Activated CD8-positive, alpha-beta memory T cell treated with anti-CD3 and anti-CD28 coated beads, Interleukin-2, amount 10 ng/mL, durations not matched to agents 7 days and 5 days (primary cell): ENCODE measurements around the gene CHI3L2. TPM values are rescaled to one million over a fixed set of nuclear protein-coding genes. Genes with fewer than 3 reads are reported as not detected.

Source experiments
- ATAC-seq: fragments of 150-1000 bp; cut with Tn5 transposase; one replicate; pipeline ENCODE4 v1.10.0; 2021; ENCODE audit warnings: moderate library complexity
- CTCF ChIA-PET: fragments of 350-600 bp; sonication (Branson Sonifier 250); formaldehyde crosslinking; loops from one replicate; lab custom pipeline; 2021; ENCODE audit warnings: antibody characterized with exemption; lab: Charles Lee
- DNase-seq: peaks from one replicate; pipeline ENCODE4 v3.0.0-alpha.2; 2020
- H3K27ac Mint-ChIP-seq: one replicate; pipeline ENCODE4 v1.8.0; 2021; ENCODE audit warnings: mild to moderate bottlenecking, mixed read lengths
- H3K27me3 Mint-ChIP-seq: one replicate; pipeline ENCODE4 v1.8.0; 2021; ENCODE audit warnings: mixed read lengths
- H3K36me3 Mint-ChIP-seq: one replicate; pipeline ENCODE4 v1.8.0; 2021; ENCODE audit warnings: mild to moderate bottlenecking, mixed read lengths
- H3K4me1 Mint-ChIP-seq: one replicate; pipeline ENCODE4 v1.8.0; 2021; ENCODE audit warnings: mixed read lengths
- H3K4me3 Mint-ChIP-seq: one replicate; pipeline ENCODE4 v1.8.0; 2021; ENCODE audit warnings: mild to moderate bottlenecking, moderate library complexity, mixed read lengths
- H3K9me3 Mint-ChIP-seq: one replicate; pipeline ENCODE4 v1.8.0; 2022; ENCODE audit warnings: low read depth, mixed read lengths
- total RNA-seq, 2 experiments: library from RNA; stranded (reverse); gene quantifications; one replicate each; pipeline ENCODE4 v1.2.3, GENCODE V29; 2021

CHI3L2 gene
- total RNA-seq, 2 experiments from 2014 or later = 6.7 to 13.0 TPM

GRCh38 chr1:111196213-111196612, 31.3 kb upstream of the CHI3L2 start:
- Mint-ChIP-seq H3K36me3 (peaks cover 91% of the 10 kb centered on the region), H3K4me3 (peak overlapping the region; percentile 97), H3K27ac (peak overlapping the region; percentile 97), H3K27me3 (no peaks in the 10 kb centered on the region), H3K4me1 (peaks cover 77% of the 10 kb centered on the region), H3K9me3 (no peaks in the 10 kb centered on the region)
- no peak for ATAC-seq
- no peak for DNase-seq
- CTCF ChIA-PET = interaction anchor here (0.9 to 15.0 kb wide), 6 partner anchors 9 to 138 kb away, joined by 3 to 392 read pairs (median 5); partner anchors contain the start of gene CHI3L2

DNA sequence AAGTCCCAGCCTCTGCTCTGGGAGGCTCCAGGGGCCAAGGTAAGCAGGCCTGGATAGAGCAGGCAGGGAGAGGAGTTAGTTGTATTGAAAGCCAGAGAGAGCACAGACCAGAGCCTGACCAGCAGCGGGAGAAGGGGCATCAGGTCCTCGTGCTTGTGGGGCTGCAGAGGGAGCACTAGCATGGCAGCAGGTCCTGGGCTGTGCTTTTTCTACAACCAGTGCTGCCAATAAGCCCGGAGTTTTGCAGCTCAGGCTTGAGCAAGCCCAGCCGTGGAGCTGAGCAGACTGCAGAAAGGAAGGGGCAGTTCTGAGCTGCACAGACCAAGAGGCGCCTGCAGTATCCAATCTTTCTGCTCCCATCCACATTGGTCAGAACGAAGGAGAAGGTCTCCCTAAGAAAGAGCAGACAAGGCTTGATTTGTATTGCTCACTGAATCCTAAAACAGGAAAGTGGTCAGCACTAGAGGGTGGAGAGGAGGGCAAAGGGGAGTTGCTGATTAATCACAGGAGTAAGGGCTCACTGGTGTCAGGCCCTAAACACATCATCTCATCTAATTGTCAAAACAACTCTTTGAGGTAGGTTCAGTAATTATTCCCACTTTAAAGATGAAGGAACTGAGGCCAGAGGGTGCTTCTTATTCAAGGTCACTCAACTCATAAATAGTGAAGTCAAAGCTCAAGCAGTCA, 29.8 kb upstream of the CHI3L2 start:
- Mint-ChIP-seq H3K27me3 (no peaks in the 10 kb centered on the region), H3K27ac (peak overlapping the region; percentile 97), H3K4me3 (peak overlapping the region; percentile 97), H3K9me3 (no peaks in the 10 kb centered on the region), H3K36me3 (peaks cover 76% of the 10 kb centered on the region), H3K4me1 (peaks cover 78% of the 10 kb centered on the region)
- ATAC-seq (peak; percentile 40), DNase-seq (peak; percentile 79)
- CTCF ChIA-PET = interaction anchor here (1.1 to 15.0 kb wide), 4 partner anchors 14 to 136 kb away, joined by 3 to 392 read pairs (median 8); partner anchors contain the start of genes CEPT1, CHI3L2 and DRAM2

DNA sequence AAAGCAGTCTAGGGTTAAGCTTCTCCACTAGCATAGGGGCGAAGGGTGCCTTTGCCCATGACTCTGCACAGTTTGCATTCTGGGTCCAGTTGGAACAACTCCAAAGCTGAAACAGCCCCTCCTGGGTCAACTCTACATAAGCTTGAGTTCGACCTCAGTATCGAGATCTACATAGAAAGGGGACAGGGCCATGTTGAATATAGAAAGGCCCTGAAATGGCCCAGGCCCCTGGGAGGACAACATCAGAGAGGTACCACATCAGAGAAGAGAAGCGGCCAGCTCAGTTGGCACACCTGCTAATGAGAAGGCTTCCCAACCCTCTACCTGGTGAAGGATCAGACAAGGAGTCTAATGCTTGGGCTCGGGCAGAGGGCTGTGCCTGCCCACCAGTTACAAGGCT, 28.7 kb upstream of the CHI3L2 start:
- H3K27me3 Mint-ChIP-seq = no peaks in the 10 kb centered on the region
- ATAC-seq (no peak), DNase-seq (no peak)
- H3K9me3 Mint-ChIP-seq = no peaks in the 10 kb centered on the region
- peaks cover 75% of the 10 kb centered on the region for H3K4me1 Mint-ChIP-seq
- peak overlapping the region; percentile 97 for H3K4me3 Mint-ChIP-seq
- CTCF ChIA-PET = interaction anchor here (1.0 to 15.0 kb wide), 7 partner anchors 11 to 59 kb away, joined by 3 to 392 read pairs (median 4); partner anchors contain the start of genes CEPT1, CHI3L2 and DRAM2
- H3K27ac Mint-ChIP-seq = peak overlapping the region; percentile 97
- peaks cover 68% of the 10 kb centered on the region for H3K36me3 Mint-ChIP-seq

DNA sequence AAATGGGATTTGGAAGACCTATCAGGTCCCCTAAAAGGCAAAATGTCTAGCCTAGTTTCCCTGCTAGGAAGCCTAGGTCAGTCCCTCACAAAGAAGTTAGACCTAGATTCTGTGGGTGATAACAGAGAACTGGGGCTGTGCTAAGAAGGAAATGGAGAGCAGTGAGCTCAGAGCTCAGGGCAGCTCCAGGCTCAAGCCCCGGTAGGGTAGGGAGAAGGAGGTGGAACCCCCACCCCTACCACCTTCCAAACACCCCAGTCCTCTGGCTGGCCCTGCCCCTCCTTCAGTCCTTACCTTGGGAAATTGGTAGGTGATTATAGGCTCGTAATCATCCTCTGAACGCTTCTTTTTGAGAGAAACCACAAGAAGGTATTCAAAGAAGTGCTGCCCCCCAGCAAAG, 28.2 kb upstream of the CHI3L2 start:
- H3K36me3 Mint-ChIP-seq = peaks cover 63% of the 10 kb centered on the region
- peak; percentile 53 for DNase-seq
- H3K4me1 Mint-ChIP-seq = peaks cover 70% of the 10 kb centered on the region
- H3K9me3 Mint-ChIP-seq = no peaks in the 10 kb centered on the region
- CTCF ChIA-PET = interaction anchor here (1.0 to 15.0 kb wide), 6 partner anchors 10 to 182 kb away, joined by 3 to 392 read pairs (median 4); partner anchors contain the start of genes CEPT1, CHI3L2 and DRAM2
- H3K27me3 Mint-ChIP-seq = no peaks in the 10 kb centered on the region
- peak overlapping the region; percentile 97 for H3K27ac Mint-ChIP-seq
- H3K4me3 Mint-ChIP-seq = peak overlapping the region; percentile 97
- ATAC-seq = peak; percentile 9

GRCh38 chr1:111199881-111200801, 27.4 kb upstream of the CHI3L2 start, which contains the start of gene DENND2D:
Gene DENND2D, minus strand, starts transcription at chr1:111200646. Its CDS starts 187 bp downstream, at chr1:111200459.
- Mint-ChIP-seq H3K4me3 (peak within 1 kb of the TSS; percentile 97), H3K27me3 (no peaks in the 10 kb centered on the region), H3K27ac (peak within 1 kb of the TSS; percentile 97), H3K4me1 (peaks cover 69% of the 10 kb centered on the region), H3K36me3 (peaks cover 55% of the 10 kb centered on the region), H3K9me3 (no peaks in the 10 kb centered on the region)
- DNase-seq (peak; percentile 86), ATAC-seq (peak; percentile 47)
- CTCF ChIA-PET = interaction anchor here (0.8 to 15.0 kb wide), 7 partner anchors 10 to 308 kb away, joined by 3 to 392 read pairs (median 3); partner anchors contain the start of genes CEPT1, CHI3L2 and DRAM2

GRCh38 chr1:111200802-111201161, 26.7 kb upstream of the CHI3L2 start:
- Mint-ChIP-seq H3K36me3 (peaks cover 48% of the 10 kb centered on the region), H3K27me3 (no peaks in the 10 kb centered on the region), H3K4me3 (peak overlapping the region; percentile 97), H3K27ac (peak overlapping the region; percentile 97), H3K4me1 (peaks cover 68% of the 10 kb centered on the region), H3K9me3 (no peaks in the 10 kb centered on the region)
- no peak for ATAC-seq
- DNase-seq = no peak
- CTCF ChIA-PET = interaction anchor here (0.8 to 15.0 kb wide), 4 partner anchors 21 to 307 kb away, joined by 3 to 392 read pairs (median 4); partner anchors contain the start of genes CEPT1, CHI3L2 and DRAM2

GRCh38 chr1:111201275-111202090, 26.0 kb upstream of the CHI3L2 start:
- Mint-ChIP-seq H3K9me3 (no peaks in the 10 kb centered on the region), H3K27ac (peak overlapping the region; percentile 97), H3K4me1 (peaks cover 66% of the 10 kb centered on the region), H3K36me3 (peaks cover 41% of the 10 kb centered on the region), H3K4me3 (peak overlapping the region; percentile 97), H3K27me3 (no peaks in the 10 kb centered on the region)
- ATAC-seq (no peak), DNase-seq (no peak)
- CTCF ChIA-PET = interaction anchor here (0.8 to 15.0 kb wide), 5 partner anchors 21 to 307 kb away, joined by 3 to 392 read pairs (median 3); partner anchors contain the start of genes CEPT1, CHI3L2 and DRAM2

DNA sequence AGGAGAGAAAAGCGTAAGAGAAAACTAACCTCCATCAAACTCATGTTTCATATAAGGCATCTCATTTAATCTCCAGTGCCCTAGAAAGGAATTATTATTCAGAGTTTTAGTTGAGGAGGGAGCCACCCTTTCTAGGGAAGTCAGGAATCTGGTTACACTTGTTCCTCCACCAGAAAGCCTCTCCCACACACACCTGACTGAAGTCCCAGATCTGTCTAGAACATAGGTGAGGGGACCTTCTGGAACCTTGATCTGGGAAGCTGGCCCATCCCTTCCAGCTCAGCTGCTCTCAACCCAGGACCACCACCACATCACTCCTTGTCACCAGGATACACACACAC, 25.2 kb upstream of the CHI3L2 start:
- peaks cover 61% of the 10 kb centered on the region for H3K4me1 Mint-ChIP-seq
- CTCF ChIA-PET = interaction anchor here (1.1 to 15.0 kb wide), 2 partner anchors 20 to 67 kb away, joined by 3 to 392 read pairs; partner anchors contain the start of gene CHI3L2
- peak overlapping the region; percentile 97 for H3K27ac Mint-ChIP-seq
- no peak for DNase-seq
- H3K9me3 Mint-ChIP-seq = no peaks in the 10 kb centered on the region
- H3K4me3 Mint-ChIP-seq = peak overlapping the region; percentile 97
- ATAC-seq = no peak
- H3K36me3 Mint-ChIP-seq = peaks cover 33% of the 10 kb centered on the region
- no peaks in the 10 kb centered on the region for H3K27me3 Mint-ChIP-seq

GRCh38 chr1:111202707-111203623, 24.5 kb upstream of the CHI3L2 start:
- peak overlapping the region; percentile 97 for H3K27ac Mint-ChIP-seq
- H3K4me3 Mint-ChIP-seq = peak overlapping the region; percentile 97
- H3K9me3 Mint-ChIP-seq = no peaks in the 10 kb centered on the region
- no peaks in the 10 kb centered on the region for H3K27me3 Mint-ChIP-seq
- CTCF ChIA-PET = interaction anchor here (0.6 to 15.0 kb wide), 3 partner anchors 19 to 197 kb away, joined by 3 to 392 read pairs (median 3); partner anchors contain the start of gene CHI3L2
- DNase-seq = no peak
- peaks cover 55% of the 10 kb centered on the region for H3K4me1 Mint-ChIP-seq
- no peak for ATAC-seq
- peaks cover 26% of the 10 kb centered on the region for H3K36me3 Mint-ChIP-seq

DNA sequence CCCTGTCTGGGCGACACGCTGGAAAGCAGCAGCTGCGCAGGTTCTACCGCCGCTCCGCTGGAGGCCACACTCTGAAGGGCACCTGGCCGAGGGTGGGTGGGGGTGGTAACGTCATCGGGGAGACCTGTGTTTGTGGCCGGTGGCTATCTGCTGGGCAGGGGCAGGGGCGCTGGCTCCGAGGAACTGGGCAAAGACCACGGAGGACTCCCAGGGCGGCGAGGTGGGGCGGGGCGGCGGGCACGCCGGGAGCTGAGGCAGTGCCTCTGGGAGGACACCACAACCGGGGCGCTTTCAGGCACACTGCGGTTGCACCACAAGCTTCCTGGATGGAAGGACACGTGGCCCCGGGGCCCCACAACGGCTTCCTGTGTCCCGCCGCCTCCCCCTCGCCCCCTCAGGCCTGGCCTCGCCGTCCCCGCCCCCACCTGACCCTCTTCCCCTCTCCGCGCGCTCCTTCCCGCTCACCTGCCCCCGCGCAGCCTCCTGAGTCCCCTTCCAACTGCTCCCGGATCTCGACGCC, 23.8 kb upstream of the CHI3L2 start:
- no peaks in the 10 kb centered on the region for H3K9me3 Mint-ChIP-seq
- peak overlapping the region; percentile 97 for H3K4me3 Mint-ChIP-seq
- H3K27me3 Mint-ChIP-seq = no peaks in the 10 kb centered on the region
- CTCF ChIA-PET = interaction anchor here (0.6 to 15.0 kb wide), 2 partner anchors 18 to 196 kb away, joined by 3 to 392 read pairs; partner anchors contain the start of gene CHI3L2
- peaks cover 19% of the 10 kb centered on the region for H3K36me3 Mint-ChIP-seq
- ATAC-seq (peak; percentile 32), DNase-seq (peak; percentile 94)
- H3K4me1 Mint-ChIP-seq = peaks cover 57% of the 10 kb centered on the region
- H3K27ac Mint-ChIP-seq = peak overlapping the region; percentile 97
